Lower lobe of right lung (tissue), 2 donors: ENCODE data around the gene NCAPD3. TPM values are rescaled to one million over a fixed set of nuclear protein-coding genes. Genes with fewer than 3 reads are reported as not detected.

Source experiments
- ATAC-seq, 2 donors: fragments of 200-7000 bp; cut with Tn5 transposase; one replicate each; pipeline ENCODE4 v1.9.1; 2020 to 2022; ENCODE audit warnings: mild to moderate bottlenecking in 2 of 2, moderate library complexity in 2 of 2
- DNase-seq: peaks from one replicate; pipeline ENCODE4 v3.0.0-alpha.2; 2020
- H3K27ac ChIP-seq: fragments of 200-600 bp; one replicate; pipeline ENCODE4 v1.8.0; 2022
- H3K27me3 ChIP-seq: fragments of 200-600 bp; one replicate; pipeline ENCODE4 v1.8.0; 2022; ENCODE audit warnings: low read depth
- H3K36me3 ChIP-seq: fragments of 200-600 bp; one replicate; pipeline ENCODE4 v1.8.0; 2022; ENCODE audit warnings: mild to moderate bottlenecking
- H3K4me1 ChIP-seq: fragments of 200-600 bp; one replicate; pipeline ENCODE4 v1.8.0; 2022
- H3K4me3 ChIP-seq: fragments of 200-600 bp; one replicate; pipeline ENCODE4 v1.8.0; 2022; ENCODE audit warnings: mild to moderate bottlenecking
- H3K9me3 ChIP-seq: fragments of 200-600 bp; one replicate; pipeline ENCODE4 v1.8.0; 2022
- CTCF ChIP-seq: fragments of 200-600 bp; IDR thresholded peaks from one replicate; pipeline ENCODE4 v1.8.0; 2022; ENCODE audit warnings: antibody characterized with exemption, mild to moderate bottlenecking
- intact Hi-C: fragments of 100-400 bp; cut with DNase I; formaldehyde crosslinking; loops from one replicate; pipeline ENCODE4 v1.11.0; 2022
- total RNA-seq: library from RNA; stranded (reverse); fragmentation: NEBNext Ultra II Directional; extraction: Animal tissue kit (Norgen Biotek cat#: 25700); gene quantifications from one replicate; pipeline ENCODE4 v1.2.1, GENCODE V29; 2021
- donor health status: DM: no; HTN: yes; CAD: no; lungs with severe emphysema.

The NCAPD3 gene
- total RNA-seq, 1 donor from 2014 or later, result 17.6 TPM

- H3K27ac ChIP-seq, result peak overlapping the region; percentile 95
- no peak for TF ChIP-seq CTCF
- intact Hi-C loops, result no loop called here
- ATAC-seq (no peak), DNase-seq (no peak)
- peaks cover 19% of the 10 kb centered on the region for H3K36me3 ChIP-seq
- peaks cover 36% of the 10 kb centered on the region for H3K4me1 ChIP-seq
- H3K9me3 ChIP-seq, result no peaks in the 10 kb centered on the region
- no peaks in the 10 kb centered on the region for H3K27me3 ChIP-seq
- H3K4me3 ChIP-seq, result peak overlapping the region; percentile 92
These were observed 646 bp downstream of the NCAPD3 start for GRCh38 chr11:134223121-134223520.

- ATAC-seq, result no peak
- peaks cover 33% of the 10 kb centered on the region for H3K36me3 ChIP-seq
- no peaks in the 10 kb centered on the region for H3K27me3 ChIP-seq
- DNase-seq, result no peak
- H3K9me3 ChIP-seq, result no peaks in the 10 kb centered on the region
- TF ChIP-seq CTCF, result no peak
- H3K27ac ChIP-seq, result no peak overlapping the region
- H3K4me3 ChIP-seq, result no peak overlapping the region
- intact Hi-C loops, result no loop called here
- no peaks in the 10 kb centered on the region for H3K4me1 ChIP-seq
These were observed 7.0 kb downstream of the NCAPD3 start for GRCh38 chr11:134216816-134217215.

- intact Hi-C loops, result no loop called here
- Histone ChIP-seq H3K9me3 (no peaks in the 10 kb centered on the region), H3K36me3 (peaks cover 33% of the 10 kb centered on the region), H3K4me1 (no peaks in the 10 kb centered on the region), H3K4me3 (no peak overlapping the region), H3K27ac (no peak overlapping the region), H3K27me3 (no peaks in the 10 kb centered on the region)
- DNase-seq (no peak), ATAC-seq (no peak)
- TF ChIP-seq CTCF, result no peak
These were observed 7.9 kb downstream of the NCAPD3 start for GRCh38 chr11:134215836-134216235.

- H3K4me1 ChIP-seq, result no peaks in the 10 kb centered on the region
- ATAC-seq (no peak), DNase-seq (peak; percentile 55)
- no peaks in the 10 kb centered on the region for H3K27me3 ChIP-seq
- H3K4me3 ChIP-seq, result no peak overlapping the region
- TF ChIP-seq CTCF, result peak; percentile 78
- intact Hi-C loops, result no loop called here
- no peak overlapping the region for H3K27ac ChIP-seq
- H3K9me3 ChIP-seq, result no peaks in the 10 kb centered on the region
- peaks cover 67% of the 10 kb centered on the region for H3K36me3 ChIP-seq
These were observed 16.1 kb downstream of the NCAPD3 start for GRCh38 chr11:134207538-134208239.

GRCh38 chr11:134206185-134206584 is 17.6 kb downstream of the NCAPD3 start:
- H3K4me1 ChIP-seq, result no peaks in the 10 kb centered on the region
- no peak overlapping the region for H3K4me3 ChIP-seq
- DNase-seq (no peak), ATAC-seq (no peak)
- H3K27me3 ChIP-seq, result no peaks in the 10 kb centered on the region
- no peak overlapping the region for H3K27ac ChIP-seq
- no peaks in the 10 kb centered on the region for H3K9me3 ChIP-seq
- intact Hi-C loops, result no loop called here
- TF ChIP-seq CTCF, result no peak
- H3K36me3 ChIP-seq, result peaks cover 82% of the 10 kb centered on the region
